A549 (cell line): ENCODE measurements around the gene SP110. TPM values are rescaled to one million over a fixed set of nuclear protein-coding genes. Genes with fewer than 3 reads are reported as not detected.

ENCODE experiments used
- ATAC-seq, 2 experiments: fragments of 200-7000 bp in 1 of 2; fragments of >200 bp in 1 of 2; cut with Nextera tagmentation in 1 of 2; cut with Tn5 transposase in 1 of 2; 3 replicates each; pipeline versions ENCODE4 v1.8.0 to v1.9.1; 2018 to 2020; ENCODE audit warnings: mild to moderate bottlenecking in 1 of 2, moderate library complexity in 1 of 2
- CTCF ChIA-PET: fragments of 300-600 bp; sonication (Branson Sonifier 250); formaldehyde crosslinking; extraction: SDS; loops from one replicate; lab custom pipeline; 2021; ENCODE audit warnings: antibody characterized with exemption, inconsistent platforms; lab: Yijun Ruan, JAX
- POLR2A ChIA-PET: fragments of 350-600 bp; formaldehyde crosslinking; extraction: SDS; loops from one replicate; lab custom pipeline; 2021; ENCODE audit warnings: antibody characterized with exemption, inconsistent platforms; lab: Yijun Ruan, JAX
- DNase-seq, 2 experiments: peaks; one replicate each; pipeline versions ENCODE4 v3.0.0 to v3.0.0-alpha.2; 2011 to 2016; ENCODE audit warnings: low read depth in 1 of 2, low spot score in 1 of 2
- FAIRE-seq: peaks from 2 replicates; lab custom pipeline; 2011; peaks lifted over from hg19 to GRCh38; lab: Jason Lieb, UNC
- H3K27ac ChIP-seq, 2 experiments: fragments of >200 bp; sonication (Bioruptor Twin); formaldehyde crosslinking; 3 replicates each; pipeline ENCODE4 v1.5.1; 2016 to 2017
- H3K4me1 ChIP-seq: fragments of >200 bp; sonication (Bioruptor Twin); formaldehyde crosslinking; 3 replicates; pipeline ENCODE4 v1.6.1; 2016
- H3K4me2 ChIP-seq: fragments of >200 bp; sonication (Bioruptor Twin); formaldehyde crosslinking; 3 replicates; pipeline ENCODE4 v1.6.1; 2016
- H3K4me3 ChIP-seq: fragments of >200 bp; sonication (Bioruptor Twin); formaldehyde crosslinking; 3 replicates; pipeline ENCODE4 v1.5.1; 2016
- H3K9me3 ChIP-seq: fragments of >200 bp; sonication (Bioruptor Twin); formaldehyde crosslinking; 3 replicates; pipeline ENCODE4 v1.6.1; 2016
- BHLHE40 ChIP-seq: IDR thresholded peaks from 2 replicates; pipeline ENCODE4 v1.6.1; 2012; ENCODE audit warnings: low read depth, low read length, inconsistent platforms
- CHD2 ChIP-seq: fragments of 150-350 bp; IDR thresholded peaks from 2 replicates; pipeline ENCODE4 v1.6.1; 2014; ENCODE audit warnings: low read length; ENCODE audit not compliant: partially characterized antibody
- FOXS1 ChIP-seq: fragments of 250-450 bp; sonication (Bioruptor Pico); IDR thresholded peaks from 2 replicates; pipeline ENCODE4 v1.5.0; 2020; ENCODE audit warnings: mild to moderate bottlenecking, moderate library complexity
- HOXB13 ChIP-seq: fragments of 250-450 bp; sonication (Bioruptor Pico); IDR thresholded peaks from 2 replicates; pipeline ENCODE4 v1.5.0; 2020; ENCODE audit warnings: low read depth, mild to moderate bottlenecking, moderate library complexity
- HOXB5 ChIP-seq: fragments of 250-450 bp; sonication (Bioruptor Pico); IDR thresholded peaks from 2 replicates; pipeline ENCODE4 v1.5.0; 2020; ENCODE audit warnings: mild to moderate bottlenecking, moderate library complexity
- JUNB ChIP-seq: fragments of >200 bp; sonication (Bioruptor Twin); formaldehyde crosslinking; IDR thresholded peaks from 2 replicates; pipeline ENCODE4 v1.6.1; 2016
- KDM1A ChIP-seq: fragments of 200-600 bp; sonication (generic); IDR thresholded peaks from 2 replicates; pipeline ENCODE4 v1.6.1; 2016; ENCODE audit warnings: low read depth, mild to moderate bottlenecking
- NFE2L2 ChIP-seq: fragments of 150-350 bp; conservative IDR thresholded peaks from 2 replicates; pipeline ENCODE4 v1.6.1; 2014; ENCODE audit warnings: low read length
- NPAS2 ChIP-seq: fragments of 250-450 bp; sonication (Bioruptor Pico); IDR thresholded peaks from 2 replicates; pipeline ENCODE4 v1.8.0; 2022; ENCODE audit warnings: mild to moderate bottlenecking, moderate library complexity, borderline replicate concordance
- RARB ChIP-seq: fragments of 250-450 bp; sonication (Bioruptor Pico); IDR thresholded peaks from 2 replicates; pipeline ENCODE4 v1.8.0; 2021; ENCODE audit warnings: mild to moderate bottlenecking, moderate library complexity
- SREBF2 ChIP-seq: fragments of 450-650 bp; IDR thresholded peaks from 2 replicates; pipeline ENCODE4 v1.6.1; 2014; ENCODE audit warnings: mild to moderate bottlenecking, moderate library complexity
- TFCP2L1 ChIP-seq: fragments of 250-450 bp; sonication (Bioruptor Pico); IDR thresholded peaks from 2 replicates; pipeline ENCODE4 v1.5.0; 2021; ENCODE audit warnings: mild to moderate bottlenecking
- ZFP36 ChIP-seq: fragments of 450-650 bp; IDR thresholded peaks from 2 replicates; pipeline ENCODE4 v1.6.1; 2014; ENCODE audit warnings: borderline replicate concordance; ENCODE audit not compliant: partially characterized antibody
- ZSCAN20 ChIP-seq: fragments of 250-450 bp; sonication (Bioruptor Pico); IDR thresholded peaks from 2 replicates; pipeline ENCODE4 v1.8.0; 2022; ENCODE audit warnings: mild to moderate bottlenecking, moderate library complexity
- WGBS: methylation state at CpG from one replicate; pipeline ENCODE4 v1.1.6; 2017; ENCODE audit errors: missing lambda C conversion rate; 5-methylcytosine and 5-hydroxymethylcytosine counted together
- polyA plus RNA-seq, 4 experiments: library from polyadenylated mRNA; depleted of rRNA in 3 of 4; stranded (reverse); fragments of >200 nt; fragmentation: RNase III in 1 of 4; extraction: RNeasy Plus Mini Kit Qiagen cat#74134 plus additional on column Dnase treatment in 1 of 4; gene quantifications; 2 replicates in 3 of 4; 3 replicates in 1 of 4; pipeline ENCODE4 v1.2.3, GENCODE V29; 2011 to 2017
- TF ChIP-seq, protein P1 (sequence below): fragments of 250-450 bp; sonication (Bioruptor Pico); IDR thresholded peaks from 2 replicates; pipeline ENCODE4 v1.5.0; 2021; ENCODE audit warnings: mild to moderate bottlenecking, moderate library complexity, borderline replicate concordance

SP110 gene
- polyA plus RNA-seq, 2 of the 4 experiments (the other 2 are of a cell fraction), result 3.6 to 4.6 TPM

DNA sequence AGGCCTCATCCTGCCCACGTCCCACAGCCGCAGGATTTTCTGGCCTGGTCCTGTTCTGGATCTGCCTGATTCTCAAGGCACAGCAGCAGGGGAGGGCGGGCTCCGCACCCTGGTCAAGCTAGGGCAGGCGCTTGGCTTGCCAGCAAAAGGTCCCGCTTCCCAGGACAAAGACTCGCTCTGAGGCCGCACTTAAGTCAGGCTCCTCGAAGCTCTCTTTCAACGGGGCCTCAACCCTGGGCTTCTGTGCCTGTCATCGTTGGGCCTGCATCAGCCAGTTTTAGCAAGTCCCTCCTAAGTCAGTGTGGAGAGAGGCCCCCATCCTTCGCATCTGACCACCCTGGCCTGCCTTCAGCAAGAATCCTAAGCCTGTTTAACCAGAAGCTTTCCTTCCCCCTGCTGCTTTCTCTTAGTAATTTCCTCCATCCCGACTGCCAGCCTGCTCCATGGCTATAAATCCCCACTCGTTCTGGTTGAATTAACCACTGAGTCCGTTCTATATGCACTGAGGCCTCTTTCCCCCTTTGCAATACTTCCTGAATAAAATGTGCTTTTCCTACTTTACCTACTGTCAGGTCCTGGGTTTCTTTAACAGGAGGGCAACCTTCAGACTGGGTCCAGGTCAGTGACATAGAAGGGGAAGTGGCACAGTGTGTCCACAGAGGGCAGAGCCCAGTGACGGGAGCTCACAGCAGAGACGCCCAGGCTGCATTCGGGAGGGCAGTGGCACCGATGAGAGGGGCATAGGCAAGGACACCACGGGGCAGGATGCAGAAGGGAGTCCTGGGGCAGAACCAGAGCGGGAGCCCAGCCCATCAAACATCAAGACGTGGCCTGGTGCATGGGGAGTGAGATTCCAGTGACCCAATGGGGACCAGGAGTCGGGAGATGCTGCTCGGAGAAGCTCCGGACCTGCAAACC lies 62.7 kb downstream of the SP110 start (continued):
- TF ChIP-seq ZSCAN20 (CRISPR knock-in tag) (no peak), SREBF2 (no peak)

DNA sequence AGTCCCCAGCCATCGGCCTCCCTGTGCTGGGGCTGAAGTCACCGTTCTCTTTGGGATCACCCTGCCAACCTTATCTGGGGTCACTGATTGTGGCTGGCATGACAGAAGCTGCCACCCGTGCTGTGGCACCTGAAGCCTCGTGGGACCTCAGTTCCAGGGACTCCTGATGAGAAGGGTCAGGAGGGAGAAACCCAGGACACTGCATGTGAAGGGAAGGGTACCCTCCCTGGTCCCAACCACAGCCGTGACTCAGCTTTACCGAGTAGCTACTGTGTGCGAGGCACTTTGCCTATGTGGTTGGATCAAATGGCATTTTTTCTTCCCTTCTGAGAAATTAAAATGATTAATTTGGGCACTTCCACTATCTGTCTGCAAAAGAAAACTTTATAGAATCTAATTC lies 64.4 kb downstream of the SP110 start:
- Histone ChIP-seq H3K4me3 (no peak overlapping the region), H3K27ac (no peak overlapping the region), H3K4me1 (no peaks in the 10 kb centered on the region), H3K9me3 (no peaks in the 10 kb centered on the region), H3K4me2 (no peak overlapping the region)
- POLR2A ChIA-PET, result no interaction called here
- DNase-seq (no peak), ATAC-seq (no peak), FAIRE-seq (no peak)
- 62% methylated on average over 7 of the region's 7 CpGs for WGBS
- CTCF ChIA-PET, result interaction anchor here (0.6 to 2.1 kb wide), 4 partner anchors 8 to 421 kb away, joined by 3 to 7 read pairs (median 3); no protein-coding TSS in a partner anchor
- TF ChIP-seq KDM1A (no peak), HOXB13 (no peak), JUNB (no peak), BHLHE40 (no peak), TFCP2L1 (CRISPR knock-in tag) (no peak), NFE2L2 (no peak), ZFP36 (no peak), RARB (no peak), CHD2 (no peak)
- TF ChIP-seq, protein P1, sequence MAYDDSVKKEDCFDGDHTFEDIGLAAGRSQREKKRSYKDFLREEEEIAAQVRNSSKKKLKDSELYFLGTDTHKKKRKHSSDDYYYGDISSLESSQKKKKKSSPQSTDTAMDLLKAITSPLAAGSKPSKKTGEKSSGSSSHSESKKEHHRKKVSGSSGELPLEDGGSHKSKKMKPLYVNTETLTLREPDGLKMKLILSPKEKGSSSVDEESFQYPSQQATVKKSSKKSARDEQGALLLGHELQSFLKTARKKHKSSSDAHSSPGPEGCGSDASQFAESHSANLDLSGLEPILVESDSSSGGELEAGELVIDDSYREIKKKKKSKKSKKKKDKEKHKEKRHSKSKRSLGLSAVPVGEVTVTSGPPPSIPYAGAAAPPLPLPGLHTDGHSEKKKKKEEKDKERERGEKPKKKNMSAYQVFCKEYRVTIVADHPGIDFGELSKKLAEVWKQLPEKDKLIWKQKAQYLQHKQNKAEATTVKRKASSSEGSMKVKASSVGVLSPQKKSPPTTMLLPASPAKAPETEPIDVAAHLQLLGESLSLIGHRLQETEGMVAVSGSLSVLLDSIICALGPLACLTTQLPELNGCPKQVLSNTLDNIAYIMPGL (CRISPR knock-in tag), result no peak

DNA sequence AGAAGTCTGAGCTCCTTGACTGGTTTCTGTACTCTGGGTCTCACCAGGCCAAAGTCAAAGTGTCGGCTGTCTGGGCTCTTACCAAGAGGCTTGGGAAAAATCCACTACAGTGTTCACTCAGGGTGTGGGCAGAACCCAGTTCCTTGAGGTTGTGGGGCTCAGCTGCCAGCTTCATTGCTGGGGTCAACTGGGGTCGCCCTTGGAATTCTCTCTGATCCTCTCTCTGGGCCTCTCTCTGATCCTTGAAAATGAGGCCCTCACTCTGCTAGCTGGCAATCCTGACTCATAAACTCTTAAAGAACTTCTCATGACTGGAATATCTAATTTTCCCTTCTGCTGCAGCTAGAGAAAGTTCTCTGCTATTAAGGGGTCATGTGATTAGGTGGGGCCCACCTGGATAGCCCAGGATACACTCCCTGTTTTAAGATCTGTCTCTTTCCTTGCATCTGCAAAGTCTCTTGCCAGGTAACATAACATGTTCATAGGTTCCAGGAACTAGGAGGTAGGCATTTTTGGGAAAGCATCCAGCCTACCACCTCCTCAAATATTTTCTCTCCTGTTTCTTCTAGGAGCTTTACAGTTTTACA lies 66.3 kb downstream of the SP110 start:
- H3K9me3 ChIP-seq, result no peaks in the 10 kb centered on the region
- ChIA-PET CTCF (interaction anchor here (0.9 to 2.1 kb wide), 4 partner anchors 11 to 145 kb away, joined by 3 to 7 read pairs (median 5); no protein-coding TSS in a partner anchor), POLR2A (no interaction called here)
- 18% methylated on average over 2 of the region's 2 CpGs for WGBS
- FAIRE-seq, result no peak
- H3K27ac ChIP-seq, result no peak overlapping the region
- no peak overlapping the region for H3K4me2 ChIP-seq
- no peak for TF ChIP-seq FOXS1 (CRISPR knock-in tag)
- H3K4me3 ChIP-seq, result no peak overlapping the region
- no peak for ATAC-seq
- no peaks in the 10 kb centered on the region for H3K4me1 ChIP-seq
- DNase-seq, result no peak

DNA sequence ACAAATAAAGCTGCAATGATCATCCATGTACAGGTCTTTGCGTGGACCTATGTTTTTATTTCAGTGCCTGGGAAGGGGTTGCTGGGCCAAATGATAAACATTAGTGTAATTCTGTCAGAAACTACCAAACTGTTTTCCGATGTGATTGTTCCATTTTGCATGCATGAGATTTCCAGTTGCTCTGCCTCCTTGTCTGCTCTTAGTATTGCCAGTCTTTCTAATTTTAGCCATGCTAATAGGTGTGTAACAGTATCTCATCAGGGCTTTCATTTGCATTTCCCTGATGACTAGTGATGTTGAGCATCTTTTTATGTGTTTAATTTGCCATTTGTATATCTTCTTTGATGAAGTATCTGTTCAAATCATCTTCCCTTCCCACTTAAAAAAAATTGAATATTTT lies 67.5 kb downstream of the SP110 start:
- WGBS, result 69% methylated on average over 2 of the region's 2 CpGs
- no peak for TF ChIP-seq NPAS2 (CRISPR knock-in tag)
- peak; percentile 90 for TF ChIP-seq ZFP36
- TF ChIP-seq HOXB5 (CRISPR knock-in tag), result no peak

More for the DNA sequence above, 67.5 kb downstream of the SP110 start:
- no peaks in the 10 kb centered on the region for H3K4me1 ChIP-seq
- POLR2A ChIA-PET, result no interaction called here
- FAIRE-seq (no peak), DNase-seq (no peak), ATAC-seq (no peak)
- no peak overlapping the region for H3K27ac ChIP-seq
- no peak overlapping the region for H3K4me3 ChIP-seq
- H3K4me2 ChIP-seq, result no peak overlapping the region
- H3K9me3 ChIP-seq, result no peaks in the 10 kb centered on the region
- CTCF ChIA-PET, result interaction anchor here (1.0 to 1.4 kb wide), 3 partner anchors 85 to 672 kb away, joined by 3 to 5 read pairs (median 5); no protein-coding TSS in a partner anchor
